HL-60/S4 treated with retinoic acid at 250 ng/mL for 4 days and 3 days (cell line): ENCODE measurements around the gene BFSP1.

Experiments used
- in situ Hi-C: fragments of 300-500 bp; cut with MboI; formaldehyde crosslinking; loops from 2 replicates; pipeline ENCODE4 v1.7.0; 2022; ENCODE audit warnings: low sequenced_read_pairs

Gene BFSP1

GRCh38 chr20:17558154-17558940 lies 27.2 kb upstream of the BFSP1 start:
- in situ Hi-C loops, result no loop called here

GRCh38 chr20:17557675-17558006 lies 26.5 kb upstream of the BFSP1 start:
- in situ Hi-C loops, result no loop called here

- in situ Hi-C loops, result no loop called here
Observed at GRCh38 chr20:17556837-17557674, 25.9 kb upstream of the BFSP1 start.

DNA sequence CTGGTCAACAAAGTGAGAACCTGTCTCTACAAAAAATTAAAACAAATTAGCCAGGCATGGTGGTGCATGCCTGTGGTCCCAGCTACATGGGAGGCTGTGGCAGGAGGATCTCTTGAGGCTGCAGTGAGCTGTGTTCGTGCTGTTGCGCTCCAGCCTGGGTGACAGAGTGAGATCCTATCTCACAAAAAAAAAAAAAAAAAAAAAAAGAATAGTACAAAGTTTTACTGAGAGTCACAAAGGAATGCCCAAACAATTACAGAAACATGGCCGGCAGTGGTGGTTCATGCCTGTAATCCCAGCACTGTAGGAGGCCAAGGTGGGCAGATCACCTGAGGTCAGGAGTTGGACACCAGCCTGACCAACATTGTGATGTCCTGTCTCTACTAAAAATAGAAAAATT lies 23.9 kb upstream of the BFSP1 start:
- in situ Hi-C loops, result no loop called here

DNA sequence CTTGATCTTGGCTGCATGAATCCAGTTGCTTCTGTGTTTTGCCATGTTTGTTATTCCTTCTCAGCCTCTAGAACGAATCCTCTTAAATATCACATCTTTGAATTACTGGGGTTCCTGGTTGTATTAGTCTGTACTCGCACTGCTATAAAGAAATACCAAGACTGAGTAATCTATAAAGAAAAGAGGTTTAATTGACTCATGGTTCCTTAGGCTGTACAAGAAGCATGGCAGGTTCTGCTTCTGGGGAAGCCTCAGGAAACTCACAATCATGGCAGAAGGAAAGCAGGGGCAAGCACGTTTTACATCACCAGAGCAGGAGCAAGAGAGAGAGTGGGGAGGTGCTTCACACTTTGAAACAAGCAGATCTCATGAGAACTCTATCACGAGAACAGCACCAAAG lies 18.0 kb upstream of the BFSP1 start:
- in situ Hi-C loops, result loop anchor here (25.0 kb wide), 1 partner anchor 363 kb away; no protein-coding TSS in a partner anchor

GRCh38 chr20:17545127-17545526 lies 13.9 kb upstream of the BFSP1 start:
- in situ Hi-C loops, result loop anchor here (25.0 kb wide), 1 partner anchor 367 kb away; no protein-coding TSS in a partner anchor

DNA sequence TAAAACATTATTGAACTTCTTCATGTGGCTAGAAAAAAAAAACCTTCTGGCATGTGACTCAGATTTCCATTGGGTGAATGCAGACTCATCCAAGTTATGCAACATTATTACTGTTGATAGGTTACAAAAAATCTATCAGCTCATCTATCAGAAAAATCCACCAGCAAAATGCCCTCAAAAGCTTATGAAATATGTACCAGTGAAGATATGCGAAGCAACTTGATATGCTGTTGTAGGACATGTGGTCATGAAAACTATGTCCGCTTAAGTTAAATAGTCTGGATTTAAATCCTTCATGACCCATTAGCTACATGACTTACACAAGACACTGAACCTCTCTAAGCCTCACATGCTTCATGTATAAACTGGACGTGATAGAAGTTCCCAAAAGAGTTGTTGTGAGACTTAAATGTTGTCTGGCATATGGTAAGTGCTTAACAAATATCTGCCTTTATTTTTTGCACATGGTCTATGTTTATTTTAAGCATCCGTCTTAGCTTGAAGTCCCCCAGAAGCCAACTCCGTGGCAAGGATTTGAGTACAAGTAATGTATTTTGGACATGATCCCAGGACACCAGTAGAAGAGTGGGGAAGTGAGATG lies 12.5 kb upstream of the BFSP1 start:
- in situ Hi-C loops, result loop anchor here (25.0 kb wide), 1 partner anchor 369 kb away; no protein-coding TSS in a partner anchor

GRCh38 chr20:17542993-17543412 lies 11.8 kb upstream of the BFSP1 start:
- in situ Hi-C loops, result loop anchor here (25.0 kb wide), 1 partner anchor 369 kb away; no protein-coding TSS in a partner anchor

DNA sequence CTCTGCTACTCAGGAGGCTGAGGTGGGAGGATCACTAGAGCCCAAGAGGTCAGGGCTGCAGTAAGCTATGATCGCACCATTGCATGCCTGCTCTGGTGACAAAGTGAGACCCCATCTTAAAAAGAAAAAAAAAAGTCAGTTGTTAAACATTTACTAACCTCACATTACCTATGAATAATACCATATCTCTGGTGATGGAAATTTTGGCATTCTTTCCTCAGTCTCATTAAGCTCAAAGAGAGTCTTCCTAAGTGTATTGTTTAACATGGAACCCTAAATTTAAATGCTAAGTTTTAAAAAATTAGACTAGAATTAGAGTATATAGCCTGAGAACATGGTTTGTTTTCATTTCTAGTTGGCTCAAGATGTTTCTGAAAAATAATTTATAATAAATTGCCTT lies 11.3 kb upstream of the BFSP1 start:
- in situ Hi-C loops, result loop anchor here (25.0 kb wide), 1 partner anchor 370 kb away; no protein-coding TSS in a partner anchor

GRCh38 chr20:17541996-17542395 lies 10.8 kb upstream of the BFSP1 start:
- in situ Hi-C loops, result loop anchor here (25.0 kb wide), 1 partner anchor 370 kb away; no protein-coding TSS in a partner anchor

DNA sequence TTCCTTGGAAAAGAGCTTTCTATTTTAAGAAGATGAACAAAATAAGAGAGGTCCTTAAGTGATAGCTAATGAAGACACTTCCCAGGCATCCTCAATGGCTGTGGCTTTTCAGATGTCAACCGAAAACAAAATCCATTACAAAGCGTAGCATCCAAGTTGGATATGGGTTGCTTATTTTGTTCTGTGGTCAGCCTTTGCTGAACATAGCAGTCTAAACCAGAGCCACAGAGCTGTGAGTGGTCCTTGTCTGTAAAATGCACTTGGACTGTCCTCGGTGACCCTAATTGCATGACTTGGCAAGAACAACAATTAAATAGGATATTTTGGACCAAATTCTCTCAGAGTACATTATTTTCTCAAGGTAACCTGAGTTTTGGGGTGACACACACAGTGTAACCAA lies 10.4 kb upstream of the BFSP1 start:
- in situ Hi-C loops, result loop anchor here (25.0 kb wide), 1 partner anchor 371 kb away; no protein-coding TSS in a partner anchor

DNA sequence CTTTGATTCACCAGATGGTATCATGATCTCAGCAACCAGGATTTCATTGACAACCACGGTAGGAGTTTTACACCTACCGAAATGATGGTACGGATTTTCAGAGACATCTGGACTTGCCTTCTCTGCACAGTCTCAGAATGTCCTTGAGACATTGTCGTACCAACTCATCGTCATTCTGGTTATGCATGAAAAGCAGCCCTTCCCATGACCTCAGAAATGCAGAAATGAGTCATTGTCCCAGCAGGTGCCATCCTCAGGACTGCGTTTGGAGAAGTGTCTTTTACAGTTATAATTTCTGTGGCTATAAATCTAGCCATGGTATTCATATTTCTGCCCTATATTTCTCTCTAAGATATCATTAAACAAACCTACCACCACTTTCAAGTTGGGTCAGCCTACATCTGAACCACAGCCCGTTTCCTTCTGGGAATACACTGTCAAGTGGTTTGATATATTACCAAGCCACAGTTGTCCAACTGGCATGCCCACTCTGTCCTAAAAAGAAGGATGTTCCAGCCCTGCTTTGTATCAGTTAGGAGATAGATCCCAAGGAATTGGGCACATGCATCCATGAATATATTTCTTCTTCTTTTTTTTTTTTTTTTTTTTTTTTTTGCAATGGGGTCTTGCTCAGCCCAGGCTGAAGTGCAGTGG lies 7.5 kb upstream of the BFSP1 start:
- in situ Hi-C loops, result loop anchor here (25.0 kb wide), 1 partner anchor 374 kb away; no protein-coding TSS in a partner anchor

GRCh38 chr20:17537959-17538358 lies 6.8 kb upstream of the BFSP1 start:
- in situ Hi-C loops, result loop anchor here (25.0 kb wide), 1 partner anchor 374 kb away; no protein-coding TSS in a partner anchor

GRCh38 chr20:17536944-17537444 lies 5.8 kb upstream of the BFSP1 start:
- in situ Hi-C loops, result loop anchor here (25.0 kb wide), 1 partner anchor 375 kb away; no protein-coding TSS in a partner anchor

GRCh38 chr20:17534077-17534476 lies 2.9 kb upstream of the BFSP1 start:
- in situ Hi-C loops, result loop anchor here (25.0 kb wide), 1 partner anchor 378 kb away; no protein-coding TSS in a partner anchor

GRCh38 chr20:17533396-17533795 lies 2.2 kb upstream of the BFSP1 start:
- in situ Hi-C loops, result loop anchor here (25.0 kb wide), 1 partner anchor 379 kb away; no protein-coding TSS in a partner anchor

DNA sequence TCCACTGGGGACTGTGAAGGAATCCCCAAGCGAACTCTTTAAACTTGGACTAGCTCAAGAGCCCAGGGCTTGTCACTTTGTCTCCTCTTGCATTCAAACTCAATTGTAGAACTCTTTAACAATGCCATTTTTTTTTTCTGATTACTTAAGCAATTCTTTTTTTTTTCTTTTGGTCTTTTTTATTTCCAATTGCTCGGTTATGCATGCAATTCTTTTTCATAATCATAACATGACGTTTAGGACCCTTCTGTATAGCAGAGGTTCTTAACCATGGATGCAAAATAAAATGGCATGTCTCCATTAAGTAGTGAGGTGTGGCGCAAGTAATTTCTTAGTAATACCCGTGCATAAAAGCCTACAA lies 466 bp upstream of the BFSP1 start:
- in situ Hi-C loops, result loop anchor here (25.0 kb wide), 1 partner anchor 381 kb away; no protein-coding TSS in a partner anchor

DNA sequence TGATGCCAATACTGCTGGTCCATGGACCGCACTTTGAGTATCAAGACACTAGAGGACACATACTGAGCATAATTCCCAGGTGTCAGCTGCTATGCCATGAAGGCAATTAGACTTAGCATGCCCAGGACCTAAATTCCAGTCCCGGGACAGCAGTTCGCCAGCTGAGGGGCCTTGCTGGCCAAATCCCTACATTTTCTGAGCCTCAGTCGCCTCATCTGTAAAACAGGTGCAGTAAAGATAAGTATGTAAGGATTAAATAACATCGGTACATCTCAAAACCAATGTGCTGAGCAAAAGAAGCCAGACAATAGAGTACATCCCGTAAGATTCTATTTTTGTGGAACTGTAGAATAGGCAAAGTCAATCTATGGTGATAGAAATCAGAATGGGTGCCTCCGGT lies 1.0 kb downstream of the BFSP1 start:
- in situ Hi-C loops, result loop anchor here (25.0 kb wide), 1 partner anchor 382 kb away; no protein-coding TSS in a partner anchor

- in situ Hi-C loops, result loop anchor here (25.0 kb wide), 1 partner anchor 383 kb away; no protein-coding TSS in a partner anchor
Observed at GRCh38 chr20:17529586-17529985, 1.6 kb downstream of the BFSP1 start.

DNA sequence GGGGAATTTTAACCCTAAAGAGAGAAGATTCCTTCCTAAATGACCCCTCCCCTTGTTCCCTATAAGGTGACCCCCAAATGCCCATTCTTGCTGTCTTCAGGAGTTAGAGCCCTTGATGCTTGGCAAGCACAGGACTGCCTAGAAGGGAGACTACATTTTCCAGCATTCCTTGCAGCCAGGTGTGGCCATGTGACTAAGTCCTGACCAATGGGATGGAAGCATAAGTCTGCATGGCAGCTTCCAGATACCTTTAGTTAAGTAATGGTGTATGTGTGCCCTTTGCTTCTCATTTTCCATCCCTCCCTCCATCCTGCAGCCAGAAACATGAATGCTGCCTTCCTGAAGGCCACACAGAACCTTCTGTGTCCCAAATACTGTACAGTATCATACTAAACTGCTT lies 5.5 kb downstream of the BFSP1 start:
- in situ Hi-C loops, result loop anchor here (25.0 kb wide), 1 partner anchor 387 kb away; no protein-coding TSS in a partner anchor
